ENCODE measurements around the gene SPOP. TPM values are rescaled to one million over a fixed set of nuclear protein-coding genes. Genes with fewer than 3 reads are reported as not detected.

SPOP gene
- total RNA-seq, 4 donors from 2014 or later = 44.5 to 91.5 (median 65.5) TPM

DNA sequence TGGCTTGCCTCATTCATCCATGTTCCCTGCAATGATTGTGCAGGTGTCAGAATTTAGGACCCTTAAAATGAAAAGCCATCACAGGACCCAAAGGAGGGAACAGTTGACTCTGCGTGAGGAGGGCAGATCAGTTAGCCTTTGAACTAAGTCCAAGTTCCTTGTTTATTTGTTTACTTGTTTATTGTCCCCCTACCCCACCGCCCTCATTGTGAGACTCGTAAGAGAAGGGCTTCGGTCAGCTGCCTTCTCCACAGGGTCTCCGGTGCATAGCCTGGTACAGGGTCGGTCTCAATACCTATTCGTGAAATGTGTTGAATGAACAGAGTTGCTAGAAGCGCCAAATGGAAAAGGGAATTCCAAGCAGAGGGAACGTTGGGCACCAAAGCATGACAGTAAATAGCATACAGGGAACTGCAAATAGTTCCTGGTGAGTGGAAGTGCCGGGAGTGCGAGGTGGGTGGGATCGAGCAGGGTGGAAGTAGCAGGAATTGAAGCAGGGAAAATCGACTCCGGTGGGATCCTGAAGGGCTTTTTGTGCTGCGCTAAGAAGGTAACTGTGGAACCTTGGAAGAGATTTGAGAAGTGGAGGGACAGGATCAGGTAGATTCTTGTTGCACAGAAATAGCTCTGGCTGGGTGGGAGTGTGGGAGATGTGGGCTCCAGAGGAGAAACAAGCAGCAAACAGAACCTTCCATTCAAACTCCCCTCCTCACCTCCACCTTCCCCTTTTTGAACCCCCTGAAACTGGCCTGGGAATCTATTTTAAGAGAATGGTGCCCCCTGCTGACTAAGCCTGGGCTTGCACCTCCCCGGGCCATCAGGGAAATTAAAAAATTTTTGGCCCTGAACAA is 17.2 kb upstream of the SPOP start:
- TF ChIP-seq, protein P1, sequence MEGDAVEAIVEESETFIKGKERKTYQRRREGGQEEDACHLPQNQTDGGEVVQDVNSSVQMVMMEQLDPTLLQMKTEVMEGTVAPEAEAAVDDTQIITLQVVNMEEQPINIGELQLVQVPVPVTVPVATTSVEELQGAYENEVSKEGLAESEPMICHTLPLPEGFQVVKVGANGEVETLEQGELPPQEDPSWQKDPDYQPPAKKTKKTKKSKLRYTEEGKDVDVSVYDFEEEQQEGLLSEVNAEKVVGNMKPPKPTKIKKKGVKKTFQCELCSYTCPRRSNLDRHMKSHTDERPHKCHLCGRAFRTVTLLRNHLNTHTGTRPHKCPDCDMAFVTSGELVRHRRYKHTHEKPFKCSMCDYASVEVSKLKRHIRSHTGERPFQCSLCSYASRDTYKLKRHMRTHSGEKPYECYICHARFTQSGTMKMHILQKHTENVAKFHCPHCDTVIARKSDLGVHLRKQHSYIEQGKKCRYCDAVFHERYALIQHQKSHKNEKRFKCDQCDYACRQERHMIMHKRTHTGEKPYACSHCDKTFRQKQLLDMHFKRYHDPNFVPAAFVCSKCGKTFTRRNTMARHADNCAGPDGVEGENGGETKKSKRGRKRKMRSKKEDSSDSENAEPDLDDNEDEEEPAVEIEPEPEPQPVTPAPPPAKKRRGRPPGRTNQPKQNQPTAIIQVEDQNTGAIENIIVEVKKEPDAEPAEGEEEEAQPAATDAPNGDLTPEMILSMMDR (IDR thresholded peaks at IDR 0.05; ENCODE audit: low read depth) = no peak

DNA sequence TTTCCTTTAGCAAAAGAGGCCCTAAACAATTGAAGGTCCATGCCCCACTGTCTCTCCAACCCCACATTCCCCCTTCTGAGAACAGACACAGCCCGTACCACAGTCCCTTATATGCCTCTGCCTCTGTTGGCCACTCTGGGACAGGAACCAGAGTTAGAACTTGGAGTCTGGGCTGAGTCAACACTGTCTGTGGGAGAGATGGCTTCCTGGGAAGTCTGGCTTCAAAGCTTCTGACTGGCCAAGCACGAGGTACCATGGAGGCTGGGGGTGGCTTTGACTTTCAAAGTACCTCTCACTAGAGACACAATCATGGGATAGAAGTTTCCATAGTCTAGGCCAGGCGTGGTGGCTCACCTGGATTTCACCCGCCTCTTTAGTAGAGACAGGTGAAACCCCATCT is 14.9 kb upstream of the SPOP start:
- TF ChIP-seq, protein P1 (IDR thresholded peaks at IDR 0.05; ENCODE audit: low read depth) = no peak

DNA sequence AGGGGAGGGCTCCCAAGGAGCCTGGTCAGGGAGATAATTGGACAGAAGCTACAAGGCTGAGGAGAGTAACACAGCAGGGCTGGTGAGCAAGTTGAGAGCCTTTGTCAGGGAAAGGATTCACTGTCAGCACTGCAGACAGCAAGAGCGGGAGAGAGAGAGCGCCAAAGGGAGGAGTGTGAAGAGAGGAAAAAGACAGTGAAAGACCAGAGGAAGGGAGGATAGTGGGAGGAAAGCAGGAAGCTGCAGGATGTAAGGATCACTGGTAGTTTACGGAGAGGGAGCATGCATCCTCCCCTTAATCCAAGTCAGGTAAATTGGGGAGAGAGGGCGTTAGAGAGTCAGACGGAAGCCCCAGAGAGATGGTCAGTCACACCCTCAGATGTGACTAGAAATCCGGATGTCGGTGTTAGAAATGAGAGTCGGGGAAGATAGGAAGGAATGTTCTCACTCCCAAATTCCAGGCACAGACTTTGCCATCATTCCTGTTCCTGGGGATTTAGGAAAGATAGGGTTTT is 13.8 kb upstream of the SPOP start:
- TF ChIP-seq, protein P1 (IDR thresholded peaks at IDR 0.05; ENCODE audit: low read depth) = no peak

DNA sequence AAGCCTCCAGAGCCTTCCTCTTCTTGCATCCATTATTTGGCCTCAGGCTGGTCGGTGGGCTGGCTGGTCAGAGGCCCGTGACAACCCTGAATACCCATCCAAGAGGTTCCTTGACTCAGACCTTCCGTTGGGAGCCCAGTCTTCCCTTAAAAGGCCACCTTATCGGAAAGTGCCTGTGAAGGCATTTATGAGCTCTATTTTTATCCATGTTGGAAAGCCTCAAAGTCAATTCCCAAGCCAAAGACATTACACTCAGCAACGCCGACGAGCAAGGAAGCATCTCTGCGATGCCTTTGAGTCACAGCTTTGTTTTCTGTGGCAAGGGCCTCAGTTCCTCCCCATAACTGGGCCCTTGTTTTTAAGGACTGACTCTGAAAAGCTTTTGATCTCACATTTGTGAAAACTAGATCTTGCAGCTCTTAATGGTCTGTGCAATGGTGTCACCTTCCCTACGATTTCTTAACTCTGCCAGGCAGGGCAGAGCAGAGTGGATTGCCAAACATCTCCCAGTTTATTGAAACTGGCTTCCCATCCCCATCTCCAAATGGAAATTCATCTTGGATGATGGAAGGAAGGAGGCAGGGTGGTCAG is 13.3 kb upstream of the SPOP start:
- TF ChIP-seq, protein P1 (IDR thresholded peaks at IDR 0.05; ENCODE audit: low read depth) = no peak

DNA sequence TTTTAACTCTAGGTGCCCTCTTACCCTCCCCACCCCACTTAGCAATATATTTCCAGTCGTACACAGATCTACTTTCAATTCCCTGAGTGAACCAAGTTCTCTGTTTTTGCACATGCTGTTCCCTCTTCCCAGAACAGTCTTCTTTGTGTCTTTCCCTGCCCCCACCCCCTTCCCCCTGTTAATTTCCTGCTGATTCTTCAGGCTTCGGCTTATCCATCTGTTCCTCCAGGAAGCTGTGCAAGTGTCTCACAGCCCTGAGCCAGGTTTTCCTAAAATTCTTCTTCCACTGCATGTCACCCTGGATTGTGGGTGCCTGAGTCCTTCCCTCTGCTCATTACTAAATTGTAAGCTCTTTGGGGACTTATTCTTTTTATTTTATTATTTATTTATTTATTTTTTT is 12.4 kb upstream of the SPOP start:
- TF ChIP-seq, protein P1 (IDR thresholded peaks at IDR 0.05; ENCODE audit: low read depth) = no peak

DNA sequence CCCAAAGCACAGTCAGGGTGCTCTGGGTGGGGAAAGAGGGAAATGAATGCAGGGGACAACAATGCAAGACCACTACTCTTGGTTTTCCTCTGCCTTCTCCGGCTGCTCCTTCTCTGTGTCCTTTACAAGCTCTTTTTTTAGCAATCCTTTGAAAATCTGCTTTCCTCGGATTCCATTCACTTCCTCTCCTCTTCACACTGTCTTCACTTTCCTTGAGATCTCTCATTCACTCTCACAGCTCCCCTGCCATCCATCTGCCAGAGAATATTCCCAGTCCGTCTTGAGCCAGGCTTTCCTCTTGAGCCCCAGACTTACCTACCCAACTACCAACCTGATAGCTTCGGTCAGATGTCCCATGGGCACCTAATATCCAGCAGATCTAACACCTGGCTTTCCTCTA is 11.0 kb upstream of the SPOP start:
- TF ChIP-seq, protein P1 (IDR thresholded peaks at IDR 0.05; ENCODE audit: low read depth) = no peak

DNA sequence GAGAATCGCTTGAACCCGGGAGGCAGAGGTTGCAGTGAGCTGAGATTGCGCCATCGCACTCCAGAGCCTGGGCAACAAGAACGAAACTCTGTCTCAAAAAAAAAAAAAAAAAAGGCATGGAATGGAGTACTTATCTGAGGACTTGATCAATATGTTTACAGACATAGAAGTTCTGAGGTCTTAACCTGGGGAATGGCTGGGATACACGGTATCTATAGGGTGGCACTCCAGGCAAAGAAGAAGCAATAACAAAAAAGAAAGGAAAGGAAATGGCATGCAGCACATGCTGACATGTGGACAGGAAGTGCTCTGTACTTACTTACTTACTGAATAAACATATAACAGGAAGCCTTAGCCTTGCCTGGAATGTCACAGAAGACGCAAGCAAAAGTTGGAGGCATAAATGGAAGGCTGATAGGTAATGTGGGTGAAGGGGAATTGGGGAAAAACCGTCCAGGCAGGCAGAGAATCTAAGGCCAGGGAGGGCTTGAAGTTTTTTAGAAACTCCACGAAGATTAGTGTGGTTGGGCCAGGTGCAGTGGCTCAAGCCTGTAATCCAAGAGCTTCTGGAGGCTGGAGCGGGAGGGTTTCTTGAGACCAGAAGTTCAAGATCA is 10.1 kb upstream of the SPOP start:
- TF ChIP-seq, protein P1 (IDR thresholded peaks at IDR 0.05; ENCODE audit: low read depth) = no peak
